DMS 273 treated with DMSO at 0.1 percent for 48 hours (cell line): Measurements from ENCODE around the gene SEC63.
"Not testable (repeated sequence)": the region's sequence is repeated elsewhere in the genome, so short reads cannot be mapped to it uniquely, and the experiment has no call there.

Experiments
- DNase-seq: peaks from one replicate; lab custom pipeline; 2025; lab: John Stamatoyannopoulos, UW

Gene SEC63

DNA sequence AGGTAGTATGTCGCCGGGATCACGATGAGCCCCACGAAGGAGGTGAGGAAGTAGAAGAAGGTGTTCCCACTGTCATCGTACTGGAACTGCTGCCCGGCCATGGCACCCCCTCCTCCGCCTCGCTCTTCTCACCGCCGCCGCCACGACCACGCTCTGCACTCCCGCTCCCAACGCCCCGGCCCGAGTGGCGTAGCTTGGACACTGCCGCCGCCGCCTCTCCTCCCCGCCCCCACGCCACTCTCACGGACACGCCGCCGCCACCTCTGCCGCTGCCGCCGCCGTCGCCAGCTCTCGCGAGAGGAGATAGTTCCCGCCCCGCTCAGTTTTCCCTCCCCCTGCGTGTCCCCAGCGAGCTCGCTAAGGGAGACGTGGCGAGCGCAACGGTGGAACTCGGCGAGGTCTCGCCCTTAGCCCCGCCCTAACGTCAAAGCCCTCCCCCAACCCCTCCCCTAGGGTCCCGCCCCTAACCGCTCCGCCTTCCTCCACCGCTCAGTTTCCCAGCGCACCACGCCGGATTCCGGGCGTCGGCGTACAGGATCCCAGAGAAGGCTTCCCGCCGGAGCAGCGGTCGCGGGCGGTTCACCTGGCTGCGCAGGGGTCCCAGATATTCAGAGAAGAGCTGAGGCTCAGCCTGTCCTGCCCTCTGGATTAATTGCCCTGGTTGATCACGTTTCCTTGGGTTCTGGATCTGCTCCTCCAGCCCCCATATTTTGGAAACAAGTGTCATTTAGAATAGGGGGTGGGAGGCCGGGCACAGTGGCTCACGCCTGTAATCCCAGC is at the start of gene SEC63:
SEC63 (minus strand) TSS at position 300 of the 780 bp plus-strand sequence; CDS start at position 101, 199 bp downstream.
- DNase-seq = peak; percentile 89

DNA sequence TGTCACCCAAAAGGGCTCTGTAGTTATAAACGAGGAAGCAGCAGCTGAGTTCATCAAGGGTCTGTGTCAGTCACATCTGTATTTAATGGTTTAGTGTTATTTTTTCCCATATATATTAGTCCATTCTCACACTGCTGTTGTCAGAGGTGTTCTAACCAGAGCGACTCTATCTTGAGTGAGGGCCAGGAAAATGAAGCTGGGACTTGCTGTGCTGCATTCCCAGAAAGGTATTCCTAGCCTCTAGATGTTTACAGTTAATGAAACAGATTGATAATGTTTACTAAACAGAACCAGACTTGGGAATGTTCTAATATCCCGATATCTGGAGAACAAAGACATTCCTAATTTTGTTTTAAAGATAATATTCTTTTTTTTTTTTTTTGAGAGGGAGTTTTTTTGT is 48.0 kb upstream of the SEC63 start:
- DNase-seq = no peak

DNA sequence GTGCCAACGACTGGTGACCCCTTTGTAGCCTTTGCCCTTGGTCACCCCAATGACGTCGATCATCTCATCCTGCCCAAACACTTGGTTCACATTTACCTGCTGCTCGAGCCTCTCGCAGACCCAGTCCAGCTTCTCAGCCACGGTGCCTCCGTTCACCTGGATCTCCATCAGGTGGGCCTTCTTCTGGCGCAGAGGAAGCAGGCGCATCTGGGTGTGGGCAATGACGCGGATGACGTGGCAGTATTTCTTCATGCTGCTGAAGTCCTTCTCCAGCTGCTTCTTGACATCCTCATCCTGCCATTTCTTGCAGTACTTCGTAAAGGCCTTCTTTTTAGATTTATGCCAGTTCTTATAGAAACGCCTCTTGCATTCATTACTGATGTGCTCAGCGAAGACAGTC is 46.9 kb upstream of the SEC63 start:
- DNase-seq = no peak

DNA sequence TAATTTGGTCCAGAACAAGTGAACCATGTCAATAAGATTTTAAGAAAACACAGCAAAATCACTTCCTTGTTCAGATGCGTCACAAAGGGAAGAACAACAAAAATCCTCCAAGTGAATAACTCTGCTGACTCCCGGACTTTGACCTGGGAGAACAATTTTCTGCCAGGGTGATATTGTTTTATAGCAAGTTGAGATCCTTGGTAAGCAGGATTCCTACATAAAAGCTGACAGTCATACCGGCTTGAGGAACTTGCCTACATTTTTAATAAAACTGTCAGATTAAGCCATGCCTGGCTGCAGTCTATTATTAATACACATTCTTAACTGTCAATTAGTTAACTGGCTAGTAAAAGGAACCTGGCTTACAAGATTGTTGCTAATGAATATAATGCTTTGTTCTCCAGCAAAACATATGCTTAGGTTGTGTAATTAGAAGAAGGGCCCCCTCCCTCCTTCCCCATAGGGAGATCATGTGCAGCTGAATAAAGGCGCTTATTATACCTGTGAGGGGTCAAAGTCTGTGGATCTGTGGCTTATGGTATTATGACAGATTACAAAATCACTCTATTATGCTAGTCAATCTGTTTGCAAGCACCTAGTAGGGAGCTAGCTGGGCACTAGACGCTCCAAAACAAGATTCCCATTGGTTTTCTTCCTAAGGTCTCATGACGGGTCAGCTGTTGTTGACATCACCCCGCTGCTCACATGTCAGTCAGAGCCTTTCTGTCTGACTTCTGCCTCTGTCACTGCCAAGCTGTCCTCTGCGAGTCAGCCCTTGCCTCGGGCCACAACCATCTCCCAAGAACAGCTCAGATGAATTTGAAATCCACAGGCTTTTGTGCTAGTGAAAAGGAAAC is 44.6 kb upstream of the SEC63 start:
- no peak for DNase-seq

- no peak for DNase-seq
Measured at GRCh38 chr6:108001696-108002231, 43.8 kb upstream of the SEC63 start.

DNA sequence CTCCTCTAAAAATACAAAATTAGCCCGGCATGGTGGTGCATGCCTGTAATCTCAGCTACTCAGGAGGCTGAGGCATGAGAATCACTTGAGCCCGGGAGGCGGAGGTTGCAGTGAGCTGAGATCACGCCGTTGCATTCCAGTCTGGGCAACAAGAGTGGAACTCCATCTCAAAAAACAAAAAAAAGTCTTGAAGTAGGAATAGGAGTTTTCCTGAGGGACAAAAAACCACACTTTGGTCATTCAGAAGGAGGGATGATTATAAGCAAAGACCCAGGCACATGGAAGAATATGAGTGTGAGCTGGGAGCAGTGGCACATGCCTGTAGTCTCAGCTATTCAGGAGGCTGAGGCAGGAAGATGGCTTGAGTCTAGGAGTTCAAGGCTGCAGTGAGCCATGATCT is 42.3 kb upstream of the SEC63 start:
- not testable (repeated sequence) for DNase-seq

GRCh38 chr6:107999341-107999740 is 41.3 kb upstream of the SEC63 start:
- no peak for DNase-seq

DNA sequence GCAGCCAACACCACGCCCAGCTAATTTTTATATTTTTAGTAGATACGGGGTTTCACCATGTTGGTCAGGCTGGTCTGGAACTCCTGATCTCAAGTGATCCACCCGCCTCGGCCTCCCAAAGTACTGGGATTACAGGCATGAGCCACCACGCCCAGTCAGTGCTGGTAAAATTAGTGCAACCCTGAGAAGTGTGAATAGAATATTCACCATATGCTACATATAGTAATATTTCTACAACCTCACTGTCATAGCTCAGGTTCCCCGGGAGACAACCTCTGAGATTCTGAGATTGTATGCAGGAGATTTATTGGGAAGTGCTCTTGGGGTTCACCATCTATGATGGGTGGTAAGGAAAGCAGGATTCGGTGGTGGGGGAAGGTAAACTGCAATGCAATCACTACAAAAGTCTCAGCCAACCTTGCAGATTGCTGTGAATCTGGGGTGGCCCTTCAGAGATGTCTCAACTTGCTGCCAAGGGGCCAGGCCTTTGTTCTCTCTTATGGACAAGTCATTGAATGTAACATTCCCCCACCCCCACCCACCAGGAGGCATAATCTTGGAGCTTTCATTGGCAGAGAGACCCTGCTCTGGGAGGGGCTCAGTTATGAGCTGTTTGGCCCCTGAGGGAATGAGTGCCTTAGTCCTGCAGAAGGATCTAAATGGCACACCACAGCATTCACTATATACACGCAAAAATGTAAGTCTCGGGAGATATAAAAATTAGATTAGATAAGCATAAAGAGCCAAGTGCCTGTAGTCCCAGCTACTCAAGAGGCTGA is 34.0 kb upstream of the SEC63 start:
- DNase-seq = no peak

GRCh38 chr6:107991061-107991460 is 33.1 kb upstream of the SEC63 start:
- no peak for DNase-seq

GRCh38 chr6:107990587-107990986 is 32.6 kb upstream of the SEC63 start:
- not testable (repeated sequence) for DNase-seq

DNA sequence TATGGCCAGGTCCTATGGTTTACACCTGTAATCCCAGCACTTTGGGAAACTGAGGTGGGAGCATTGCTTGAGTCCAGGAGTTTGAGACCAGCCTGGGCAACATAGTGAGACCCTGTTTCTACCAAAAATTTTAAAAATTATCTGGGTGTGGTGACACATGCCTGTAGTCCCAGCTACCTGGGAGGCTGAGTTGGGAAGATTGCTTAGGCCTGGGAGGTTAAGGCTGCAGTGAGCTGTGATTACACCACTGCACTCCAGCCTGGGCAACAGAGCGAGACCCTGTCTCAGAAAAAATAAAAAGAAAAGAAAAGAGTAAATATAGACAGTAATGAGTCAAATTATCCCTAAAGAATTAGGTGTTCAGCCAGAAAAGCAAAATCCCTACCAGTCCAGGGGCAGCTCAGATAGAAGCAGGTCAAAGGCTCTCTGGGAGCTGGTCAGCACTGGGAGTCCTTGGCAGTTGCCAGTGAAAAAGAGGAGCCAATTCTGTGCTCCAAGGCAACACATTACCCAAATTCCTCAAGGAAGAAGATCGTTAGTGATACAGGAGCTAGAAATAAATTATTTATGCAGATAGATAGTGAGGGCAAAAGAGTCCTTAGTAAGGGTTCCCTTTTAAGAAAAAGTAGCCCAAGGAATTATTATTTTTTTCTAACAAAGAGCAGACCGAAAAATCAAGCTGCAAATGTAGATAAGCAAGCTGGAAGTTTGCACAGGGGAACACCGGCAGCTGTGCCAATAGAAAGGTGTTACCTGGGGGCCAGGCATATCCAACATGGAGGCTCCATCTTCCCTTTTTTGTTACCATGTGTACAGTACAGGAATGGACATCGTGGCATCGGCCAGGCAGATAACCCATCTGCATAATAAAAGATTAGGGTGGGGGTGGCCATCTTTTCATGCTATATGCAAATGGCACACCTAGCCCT is 31.4 kb upstream of the SEC63 start:
- no peak for DNase-seq

GRCh38 chr6:107988570-107988969 is 30.6 kb upstream of the SEC63 start:
- DNase-seq = no peak

- DNase-seq = no peak
Measured at GRCh38 chr6:107987805-107988204, 29.8 kb upstream of the SEC63 start.

DNA sequence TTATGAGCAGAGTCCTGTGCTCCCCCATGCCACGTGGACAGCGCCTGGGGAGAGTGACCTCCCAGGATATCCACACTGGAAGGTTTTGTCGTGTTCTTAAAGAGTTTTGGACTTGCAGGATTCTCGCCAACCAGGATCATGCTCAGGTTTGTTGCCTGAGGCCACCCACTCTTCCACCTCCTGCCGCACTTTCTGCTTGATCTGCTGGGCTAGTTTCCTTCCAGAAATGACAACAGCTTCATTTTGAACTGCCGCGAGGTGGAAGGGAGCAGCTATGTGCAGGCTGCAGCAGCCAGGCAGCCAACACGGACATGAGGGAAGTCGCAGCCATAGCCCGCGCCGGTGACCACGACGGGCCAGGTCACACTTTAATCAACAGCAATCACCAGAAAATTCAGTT is 27.7 kb upstream of the SEC63 start:
- no peak for DNase-seq

- no peak for DNase-seq
Measured at GRCh38 chr6:107983811-107984210, 25.8 kb upstream of the SEC63 start.

GRCh38 chr6:107982486-107982885 is 24.5 kb upstream of the SEC63 start:
- DNase-seq = no peak

DNA sequence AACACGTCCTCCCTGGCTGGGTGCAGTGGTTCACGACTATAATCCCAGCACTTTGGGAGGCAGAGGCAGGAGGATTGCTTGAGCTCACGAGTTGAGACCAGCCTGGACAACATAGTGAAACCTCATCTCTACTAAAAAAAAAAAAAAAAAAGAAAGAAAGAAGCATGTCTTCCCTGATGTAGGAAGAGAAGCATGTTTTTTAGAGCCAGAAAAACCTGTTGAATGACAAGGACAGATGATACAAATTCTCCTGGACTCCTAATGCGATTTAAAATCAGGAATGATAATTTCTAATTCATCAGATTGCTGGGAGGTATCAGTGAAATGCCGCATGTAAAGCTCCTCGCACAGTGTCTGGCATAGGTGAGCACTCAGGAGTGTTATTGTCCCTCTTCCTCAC is 23.7 kb upstream of the SEC63 start:
- no peak for DNase-seq

- DNase-seq = peak; percentile 8
Measured at GRCh38 chr6:107977283-107977682, 19.3 kb upstream of the SEC63 start.

DNA sequence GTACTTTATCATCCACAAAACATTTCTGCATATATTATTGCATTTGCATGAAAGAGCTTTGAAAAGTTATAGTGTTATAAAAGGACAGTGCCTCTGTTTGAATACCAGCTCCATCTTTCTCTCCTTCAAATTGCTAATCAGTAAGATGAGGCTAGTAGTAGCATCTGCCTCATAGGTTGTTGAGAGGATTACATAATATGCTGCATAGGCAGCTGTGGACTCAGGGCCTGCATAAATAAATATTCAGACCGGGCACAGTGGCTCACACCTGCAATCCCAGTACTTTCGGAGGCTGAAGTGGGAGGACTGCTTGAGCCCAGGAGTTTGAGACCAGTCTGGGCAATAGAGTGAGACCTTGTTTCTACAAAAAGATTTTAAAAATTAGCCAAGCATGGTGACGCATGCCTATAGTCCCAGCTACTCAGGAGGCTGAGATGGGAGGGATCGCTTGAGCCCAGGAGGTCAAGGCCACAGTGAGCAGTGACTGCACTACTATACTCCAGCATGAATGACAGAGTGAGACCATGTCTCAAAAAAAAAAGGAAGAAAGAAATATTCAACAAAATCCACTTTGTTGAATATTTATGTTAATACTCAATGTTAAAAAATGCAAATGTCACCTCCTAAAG is 18.3 kb upstream of the SEC63 start:
- DNase-seq = no peak

DNA sequence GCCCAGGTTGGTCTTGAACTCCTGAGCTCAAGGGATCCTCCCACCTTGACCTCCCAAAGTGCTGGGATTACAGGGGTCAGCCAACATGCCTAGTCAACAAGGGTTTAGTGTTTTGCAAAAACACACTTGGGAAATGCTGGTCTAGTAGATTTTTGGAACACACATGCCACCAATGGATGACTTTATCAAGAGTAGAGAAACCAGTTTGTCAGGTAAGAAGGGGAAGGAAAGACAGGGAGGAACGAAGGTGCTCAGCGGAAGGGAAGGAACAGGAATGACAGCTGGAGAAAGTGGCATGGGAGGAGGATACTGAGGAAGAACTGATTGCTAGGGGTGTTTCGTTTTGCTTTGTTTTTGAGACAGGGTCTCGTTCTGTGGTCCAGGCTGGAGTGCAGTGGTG is 15.6 kb upstream of the SEC63 start:
- no peak for DNase-seq
